ENCODE results near the gene OR4F15. TPM values are rescaled to one million over a fixed set of nuclear protein-coding genes. Genes with fewer than 3 reads are reported as not detected.
"Not testable (repeated sequence)": the region's sequence is repeated elsewhere in the genome, so short reads cannot be mapped to it uniquely, and the experiment has no call there.

The OR4F15 gene
- not detected for total RNA-seq
- long read RNA-seq: 0 reads

GRCh38 chr15:101811902-101812301 lies at the start of gene OR4F15:
TSS of gene OR4F15 (plus strand) at chr15:101812202. CDS start at chr15:101818187, 5,985 bp downstream.
- ATAC-seq: no peak
- no peak for DNase-seq
- intact Hi-C loops (cut with DNase I): no loop called here

GRCh38 chr15:101764669-101765339 lies 47.2 kb upstream of the OR4F15 start:
- intact Hi-C loops (cut with DNase I); DNase-seq: not testable (repeated sequence)
- ATAC-seq: peak; percentile 74 to 75

GRCh38 chr15:101765340-101765671 lies 46.7 kb upstream of the OR4F15 start:
- ATAC-seq; intact Hi-C loops (cut with DNase I); DNase-seq: not testable (repeated sequence)

- intact Hi-C loops (cut with DNase I): no loop called here
- DNase-seq: no peak
- no peak for ATAC-seq
Observed at GRCh38 chr15:101765772-101766456, 46.1 kb upstream of the OR4F15 start.

GRCh38 chr15:101767083-101767640 lies 44.8 kb upstream of the OR4F15 start:
- intact Hi-C loops (cut with DNase I); DNase-seq; ATAC-seq: not testable (repeated sequence)

- ATAC-seq (no peak), DNase-seq (no peak)
- intact Hi-C loops (cut with DNase I): no loop called here
Observed at GRCh38 chr15:101772921-101773320, 39.1 kb upstream of the OR4F15 start.

- no peak for DNase-seq
- intact Hi-C loops (cut with DNase I): no loop called here
- ATAC-seq: no peak
Observed at GRCh38 chr15:101773496-101774100, 38.4 kb upstream of the OR4F15 start.

GRCh38 chr15:101775136-101775535 lies 36.9 kb upstream of the OR4F15 start:
- ATAC-seq: no peak
- DNase-seq: no peak
- intact Hi-C loops (cut with DNase I): no loop called here

- ATAC-seq; DNase-seq; intact Hi-C loops (cut with DNase I): not testable (repeated sequence)
Observed at GRCh38 chr15:101778576-101778975, 33.4 kb upstream of the OR4F15 start.

- intact Hi-C loops (cut with DNase I); ATAC-seq; DNase-seq: not testable (repeated sequence)
Observed at GRCh38 chr15:101780225-101780624, 31.8 kb upstream of the OR4F15 start.

- ATAC-seq (no peak), DNase-seq (no peak)
- intact Hi-C loops (cut with DNase I): no loop called here
Observed at GRCh38 chr15:101781928-101782327, 30.1 kb upstream of the OR4F15 start.

- no peak for ATAC-seq
- no peak for DNase-seq
- intact Hi-C loops (cut with DNase I): no loop called here
Observed at GRCh38 chr15:101784644-101785043, 27.4 kb upstream of the OR4F15 start.

GRCh38 chr15:101786422-101786821 lies 25.6 kb upstream of the OR4F15 start:
- intact Hi-C loops (cut with DNase I); DNase-seq; ATAC-seq: not testable (repeated sequence)

GRCh38 chr15:101788001-101788400 lies 24.0 kb upstream of the OR4F15 start:
- intact Hi-C loops (cut with DNase I); DNase-seq; ATAC-seq: not testable (repeated sequence)

- DNase-seq; ATAC-seq; intact Hi-C loops (cut with DNase I): not testable (repeated sequence)
Observed at GRCh38 chr15:101788503-101789269, 23.3 kb upstream of the OR4F15 start.

GRCh38 chr15:101790748-101791147 lies 21.3 kb upstream of the OR4F15 start:
- DNase-seq; ATAC-seq; intact Hi-C loops (cut with DNase I): not testable (repeated sequence)

- intact Hi-C loops (cut with DNase I); DNase-seq; ATAC-seq: not testable (repeated sequence)
Observed at GRCh38 chr15:101793981-101794380, 18.0 kb upstream of the OR4F15 start.

GRCh38 chr15:101795455-101795854 lies 16.5 kb upstream of the OR4F15 start:
- DNase-seq (no peak), ATAC-seq (no peak)
- intact Hi-C loops (cut with DNase I): no loop called here

GRCh38 chr15:101799665-101800064 lies 12.3 kb upstream of the OR4F15 start:
- ATAC-seq: no peak
- DNase-seq: no peak
- intact Hi-C loops (cut with DNase I): no loop called here
